Measurements from ENCODE around the gene SLC6A11. TPM values are rescaled to one million over a fixed set of nuclear protein-coding genes. Genes with fewer than 3 reads are reported as not detected.

SLC6A11 gene
- total and polyA plus RNA-seq, 2 of the 13 experiments (the other 11 are each of a cell fraction or from before 2014, with no cell fraction given) = 17.9 to 34.5 TPM

DNA sequence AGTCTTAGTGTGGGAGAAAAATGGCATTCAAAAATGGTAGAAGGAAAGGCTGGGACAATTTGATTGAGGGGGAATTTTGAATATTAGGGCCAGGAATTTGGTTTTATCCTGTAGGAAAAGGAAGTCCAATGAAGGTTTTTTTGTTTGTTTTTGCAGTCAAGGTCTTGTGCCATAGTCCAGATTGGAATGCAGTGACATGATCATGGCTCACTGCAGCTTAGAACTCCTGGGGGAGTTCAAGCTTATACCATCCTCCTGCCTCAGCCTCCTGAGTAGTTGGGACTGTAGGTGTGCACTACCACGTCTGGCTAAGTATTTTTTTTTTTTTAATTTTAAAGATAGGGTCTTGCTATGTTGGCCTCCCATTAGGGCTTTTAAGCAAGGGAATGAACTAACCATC is 2.6 kb upstream of the SLC6A11 start (continued):
- TF ChIP-seq, protein P1, sequence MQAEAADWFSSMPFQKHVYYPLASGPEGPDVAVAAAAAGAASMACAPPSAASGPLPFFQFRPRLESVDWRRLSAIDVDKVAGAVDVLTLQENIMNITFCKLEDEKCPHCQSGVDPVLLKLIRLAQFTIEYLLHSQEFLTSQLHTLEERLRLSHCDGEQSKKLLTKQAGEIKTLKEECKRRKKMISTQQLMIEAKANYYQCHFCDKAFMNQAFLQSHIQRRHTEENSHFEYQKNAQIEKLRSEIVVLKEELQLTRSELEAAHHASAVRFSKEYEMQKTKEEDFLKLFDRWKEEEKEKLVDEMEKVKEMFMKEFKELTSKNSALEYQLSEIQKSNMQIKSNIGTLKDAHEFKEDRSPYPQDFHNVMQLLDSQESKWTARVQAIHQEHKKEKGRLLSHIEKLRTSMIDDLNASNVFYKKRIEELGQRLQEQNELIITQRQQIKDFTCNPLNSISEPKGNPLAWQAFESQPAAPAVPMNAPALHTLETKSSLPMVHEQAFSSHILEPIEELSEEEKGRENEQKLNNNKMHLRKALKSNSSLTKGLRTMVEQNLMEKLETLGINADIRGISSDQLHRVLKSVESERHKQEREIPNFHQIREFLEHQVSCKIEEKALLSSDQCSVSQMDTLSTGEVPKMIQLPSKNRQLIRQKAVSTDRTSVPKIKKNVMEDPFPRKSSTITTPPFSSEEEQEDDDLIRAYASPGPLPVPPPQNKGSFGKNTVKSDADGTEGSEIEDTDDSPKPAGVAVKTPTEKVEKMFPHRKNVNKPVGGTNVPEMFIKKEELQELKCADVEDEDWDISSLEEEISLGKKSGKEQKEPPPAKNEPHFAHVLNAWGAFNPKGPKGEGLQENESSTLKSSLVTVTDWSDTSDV (CRISPR knock-in tag; IDR thresholded peaks at IDR 0.05) = no peak
- TF ChIP-seq, protein P2, sequence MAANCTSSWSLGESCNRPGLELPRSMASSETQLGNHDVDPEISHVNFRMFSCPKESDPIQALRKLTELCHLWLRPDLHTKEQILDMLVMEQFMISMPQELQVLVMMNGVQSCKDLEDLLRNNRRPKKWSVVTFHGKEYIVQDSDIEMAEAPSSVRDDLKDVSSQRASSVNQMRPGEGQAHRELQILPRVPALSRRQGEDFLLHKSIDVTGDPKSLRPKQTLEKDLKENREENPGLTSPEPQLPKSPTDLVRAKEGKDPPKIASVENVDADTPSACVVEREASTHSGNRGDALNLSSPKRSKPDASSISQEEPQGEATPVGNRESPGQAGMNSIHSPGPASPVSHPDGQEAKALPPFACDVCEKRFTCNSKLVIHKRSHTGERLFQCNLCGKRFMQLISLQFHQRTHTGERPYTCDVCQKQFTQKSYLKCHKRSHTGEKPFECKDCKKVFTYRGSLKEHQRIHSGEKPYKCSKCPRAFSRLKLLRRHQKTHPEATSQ (CRISPR knock-in tag; IDR thresholded peaks at IDR 0.05; ENCODE audit: borderline replicate concordance) = no peak
- TF ChIP-seq, protein P3, sequence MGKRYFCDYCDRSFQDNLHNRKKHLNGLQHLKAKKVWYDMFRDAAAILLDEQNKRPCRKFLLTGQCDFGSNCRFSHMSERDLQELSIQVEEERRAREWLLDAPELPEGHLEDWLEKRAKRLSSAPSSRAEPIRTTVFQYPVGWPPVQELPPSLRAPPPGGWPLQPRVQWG (CRISPR knock-in tag; IDR thresholded peaks at IDR 0.05; ENCODE audit: borderline replicate concordance, low read depth) = no peak
- TF ChIP-seq ZNF816 (CRISPR knock-in tag; IDR thresholded peaks at IDR 0.05; ENCODE audit: borderline replicate concordance) (no peak), POLR2G (IDR thresholded peaks at IDR 0.05; ENCODE audit: low read depth, low read length) (no peak), ZNF879 (CRISPR knock-in tag; IDR thresholded peaks at IDR 0.05) (no peak), GTF3A (CRISPR knock-in tag; conservative IDR thresholded peaks at IDR 0.05) (no peak), CBFB (CRISPR knock-in tag; IDR thresholded peaks at IDR 0.05) (no peak), KMT2A (CRISPR knock-in tag; IDR thresholded peaks at IDR 0.05) (no peak)
- TF ChIP-seq, protein P4, sequence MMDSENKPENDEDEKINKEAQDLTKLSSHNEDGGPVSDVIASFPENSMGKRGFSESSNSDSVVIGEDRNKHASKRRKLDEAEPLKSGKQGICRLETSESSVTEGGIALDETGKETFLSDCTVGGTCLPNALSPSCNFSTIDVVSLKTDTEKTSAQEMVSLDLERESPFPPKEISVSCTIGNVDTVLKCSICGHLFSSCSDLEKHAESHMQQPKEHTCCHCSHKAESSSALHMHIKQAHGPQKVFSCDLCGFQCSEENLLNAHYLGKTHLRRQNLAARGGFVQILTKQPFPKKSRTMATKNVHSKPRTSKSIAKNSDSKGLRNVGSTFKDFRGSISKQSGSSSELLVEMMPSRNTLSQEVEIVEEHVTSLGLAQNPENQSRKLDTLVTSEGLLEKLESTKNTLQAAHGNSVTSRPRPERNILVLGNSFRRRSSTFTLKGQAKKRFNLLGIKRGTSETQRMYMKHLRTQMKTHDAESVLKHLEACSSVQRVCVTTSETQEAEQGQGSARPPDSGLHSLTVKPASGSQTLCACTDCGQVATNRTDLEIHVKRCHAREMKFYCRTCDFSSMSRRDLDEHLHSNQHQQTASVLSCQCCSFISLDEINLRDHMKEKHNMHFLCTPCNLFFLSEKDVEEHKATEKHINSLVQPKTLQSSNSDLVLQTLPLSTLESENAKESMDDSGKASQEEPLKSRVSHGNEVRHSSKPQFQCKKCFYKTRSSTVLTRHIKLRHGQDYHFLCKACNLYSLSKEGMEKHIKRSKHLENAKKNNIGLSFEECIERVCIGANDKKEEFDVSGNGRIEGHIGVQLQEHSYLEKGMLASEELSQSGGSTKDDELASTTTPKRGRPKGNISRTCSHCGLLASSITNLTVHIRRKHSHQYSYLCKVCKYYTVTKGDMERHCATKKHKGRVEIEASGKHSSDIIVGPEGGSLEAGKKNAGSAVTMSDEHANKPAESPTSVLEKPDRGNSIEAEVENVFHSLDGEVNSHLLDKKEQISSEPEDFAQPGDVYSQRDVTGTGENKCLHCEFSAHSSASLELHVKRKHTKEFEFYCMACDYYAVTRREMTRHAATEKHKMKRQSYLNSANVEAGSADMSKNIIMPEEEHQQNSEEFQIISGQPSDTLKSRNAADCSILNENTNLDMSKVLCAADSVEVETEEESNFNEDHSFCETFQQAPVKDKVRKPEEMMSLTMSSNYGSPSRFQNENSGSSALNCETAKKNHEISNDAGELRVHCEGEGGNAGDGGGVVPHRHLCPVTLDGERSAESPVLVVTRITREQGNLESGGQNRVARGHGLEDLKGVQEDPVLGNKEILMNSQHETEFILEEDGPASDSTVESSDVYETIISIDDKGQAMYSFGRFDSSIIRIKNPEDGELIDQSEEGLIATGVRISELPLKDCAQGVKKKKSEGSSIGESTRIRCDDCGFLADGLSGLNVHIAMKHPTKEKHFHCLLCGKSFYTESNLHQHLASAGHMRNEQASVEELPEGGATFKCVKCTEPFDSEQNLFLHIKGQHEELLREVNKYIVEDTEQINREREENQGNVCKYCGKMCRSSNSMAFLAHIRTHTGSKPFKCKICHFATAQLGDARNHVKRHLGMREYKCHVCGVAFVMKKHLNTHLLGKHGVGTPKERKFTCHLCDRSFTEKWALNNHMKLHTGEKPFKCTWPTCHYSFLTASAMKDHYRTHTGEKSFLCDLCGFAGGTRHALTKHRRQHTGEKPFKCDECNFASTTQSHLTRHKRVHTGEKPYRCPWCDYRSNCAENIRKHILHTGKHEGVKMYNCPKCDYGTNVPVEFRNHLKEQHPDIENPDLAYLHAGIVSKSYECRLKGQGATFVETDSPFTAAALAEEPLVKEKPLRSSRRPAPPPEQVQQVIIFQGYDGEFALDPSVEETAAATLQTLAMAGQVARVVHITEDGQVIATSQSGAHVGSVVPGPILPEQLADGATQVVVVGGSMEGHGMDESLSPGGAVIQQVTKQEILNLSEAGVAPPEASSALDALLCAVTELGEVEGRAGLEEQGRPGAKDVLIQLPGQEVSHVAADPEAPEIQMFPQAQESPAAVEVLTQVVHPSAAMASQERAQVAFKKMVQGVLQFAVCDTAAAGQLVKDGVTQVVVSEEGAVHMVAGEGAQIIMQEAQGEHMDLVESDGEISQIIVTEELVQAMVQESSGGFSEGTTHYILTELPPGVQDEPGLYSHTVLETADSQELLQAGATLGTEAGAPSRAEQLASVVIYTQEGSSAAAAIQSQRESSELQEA (CRISPR knock-in tag; IDR thresholded peaks at IDR 0.05; ENCODE audit: not compliant biosample characterization) = no peak
- TF ChIP-seq, protein P5, sequence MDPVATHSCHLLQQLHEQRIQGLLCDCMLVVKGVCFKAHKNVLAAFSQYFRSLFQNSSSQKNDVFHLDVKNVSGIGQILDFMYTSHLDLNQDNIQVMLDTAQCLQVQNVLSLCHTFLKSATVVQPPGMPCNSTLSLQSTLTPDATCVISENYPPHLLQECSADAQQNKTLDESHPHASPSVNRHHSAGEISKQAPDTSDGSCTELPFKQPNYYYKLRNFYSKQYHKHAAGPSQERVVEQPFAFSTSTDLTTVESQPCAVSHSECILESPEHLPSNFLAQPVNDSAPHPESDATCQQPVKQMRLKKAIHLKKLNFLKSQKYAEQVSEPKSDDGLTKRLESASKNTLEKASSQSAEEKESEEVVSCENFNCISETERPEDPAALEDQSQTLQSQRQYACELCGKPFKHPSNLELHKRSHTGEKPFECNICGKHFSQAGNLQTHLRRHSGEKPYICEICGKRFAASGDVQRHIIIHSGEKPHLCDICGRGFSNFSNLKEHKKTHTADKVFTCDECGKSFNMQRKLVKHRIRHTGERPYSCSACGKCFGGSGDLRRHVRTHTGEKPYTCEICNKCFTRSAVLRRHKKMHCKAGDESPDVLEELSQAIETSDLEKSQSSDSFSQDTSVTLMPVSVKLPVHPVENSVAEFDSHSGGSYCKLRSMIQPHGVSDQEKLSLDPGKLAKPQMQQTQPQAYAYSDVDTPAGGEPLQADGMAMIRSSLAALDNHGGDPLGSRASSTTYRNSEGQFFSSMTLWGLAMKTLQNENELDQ (CRISPR knock-in tag; IDR thresholded peaks at IDR 0.05; ENCODE audit: borderline replicate concordance) = no peak
- TF ChIP-seq, protein P6, sequence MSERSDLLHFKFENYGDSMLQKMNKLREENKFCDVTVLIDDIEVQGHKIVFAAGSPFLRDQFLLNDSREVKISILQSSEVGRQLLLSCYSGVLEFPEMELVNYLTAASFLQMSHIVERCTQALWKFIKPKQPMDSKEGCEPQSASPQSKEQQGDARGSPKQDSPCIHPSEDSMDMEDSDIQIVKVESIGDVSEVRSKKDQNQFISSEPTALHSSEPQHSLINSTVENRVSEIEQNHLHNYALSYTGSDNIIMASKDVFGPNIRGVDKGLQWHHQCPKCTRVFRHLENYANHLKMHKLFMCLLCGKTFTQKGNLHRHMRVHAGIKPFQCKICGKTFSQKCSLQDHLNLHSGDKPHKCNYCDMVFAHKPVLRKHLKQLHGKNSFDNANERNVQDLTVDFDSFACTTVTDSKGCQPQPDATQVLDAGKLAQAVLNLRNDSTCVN (CRISPR knock-in tag; IDR thresholded peaks at IDR 0.05; ENCODE audit: borderline replicate concordance) = 0 out of 2 replicates have a peak, but pooled peaks have one; percentile 38

Measured in HepG2 (cell line).